Measurements from ENCODE around the gene LOXHD1. TPM values are rescaled to one million over a fixed set of nuclear protein-coding genes. Genes with fewer than 3 reads are reported as not detected.

Gene LOXHD1
- total and polyA plus RNA-seq, 2 of the 4 experiments (the other 2 are of a cell fraction): not detected

- no TSS peak for BruUV-seq (replicated peaks)
- Histone ChIP-seq H4K20me1 (ENCODE audit: insufficient read depth, low read length) (no peaks in the 10 kb centered on the region), H4K5ac (ENCODE audit: low read depth, low read length) (no peak overlapping the region), H3K4me2 (ENCODE audit: low read depth, low read length) (no peak overlapping the region), H3K4me1 (ENCODE audit: control insufficient read depth, insufficient read depth, low read length) (no peaks in the 10 kb centered on the region), H2BK120ac (ENCODE audit: low read depth, low read length) (no peak overlapping the region), H3K18ac (ENCODE audit: low read depth, low read length) (no peak overlapping the region), H3K14ac (replicated peaks; ENCODE audit: low read depth, low read length) (no peak overlapping the region), H2AK9ac (replicated peaks; ENCODE audit: low read depth, low read length, poor library complexity) (no peak overlapping the region), H2AFZ (replicated peaks; ENCODE audit: low read length, poor library complexity) (no peak overlapping the region), H3K27me3 (ENCODE audit: control insufficient read depth, insufficient read depth, low read length) (peaks cover 5% of the 10 kb centered on the region), H3K9ac (ENCODE audit: low read depth, low read length) (no peak overlapping the region), H2AK5ac (ENCODE audit: low read depth, low read length) (no peak overlapping the region), H2BK5ac (ENCODE audit: low read depth, low read length, poor library complexity, severe bottlenecking) (no peak overlapping the region), H3K56ac (ENCODE audit: extremely low read depth, insufficient read depth, low read length) (no peak overlapping the region), H3K4me3 (ENCODE audit: insufficient read depth, low read depth, low read length) (no peak overlapping the region), H3K23ac (ENCODE audit: low read depth, low read length) (no peak overlapping the region), H3K9me1 (ENCODE audit: insufficient read depth, low read length) (no peaks in the 10 kb centered on the region; the same call in 1 of the 2 replicates), H3K36me3 (ENCODE audit: control insufficient read depth, insufficient read depth, low read length) (no peaks in the 10 kb centered on the region), H4K91ac (ENCODE audit: insufficient read depth, low read depth, low read length) (no peak overlapping the region), H4K8ac (ENCODE audit: low read depth in 2 of 2, low read length in 2 of 2) (no peak overlapping the region), H3K79me1 (ENCODE audit: low read depth in 1 of 2, low read length in 2 of 2) (no peaks in the 10 kb centered on the region), H2BK20ac (ENCODE audit: low read depth, low read length) (no peak overlapping the region), H3K9me3 (ENCODE audit: control insufficient read depth, insufficient read depth, low read length) (no peaks in the 10 kb centered on the region), H3K27ac (ENCODE audit: insufficient read depth, low read length) (no peak overlapping the region), H2BK15ac (ENCODE audit: low read depth, low read length) (no peak overlapping the region), H3K4ac (ENCODE audit: low read depth, low read length) (no peak overlapping the region)
- ChIA-PET POLR2A (ENCODE audit: unreplicated experiment) (no interaction called here), CTCF (no interaction called here)
- dilution Hi-C loops (cut with HindIII; ENCODE audit: low sequenced_read_pairs, unreplicated experiment): no loop called here
- intact Hi-C loops (cut with micrococcal nuclease): no loop called here
- in situ Hi-C loops (cut with MboI; ENCODE audit: low sequenced_read_pairs): no loop called here
- ATAC-seq (ENCODE audit: low read depth): no peak
- TF ChIP-seq MAZ (IDR thresholded peaks at IDR 0.05; ENCODE audit: borderline replicate concordance, low read depth, low read length) (no peak), RFX5 (IDR thresholded peaks at IDR 0.05; ENCODE audit: low read depth, low read length) (no peak), USF2 (IDR thresholded peaks at IDR 0.05; ENCODE audit: low read depth, low read length) (no peak), ELK1 (IDR thresholded peaks at IDR 0.05; ENCODE audit: borderline replicate concordance, low read depth, low read length) (no peak), CEBPB (IDR thresholded peaks at IDR 0.05; ENCODE audit: low read depth, low read length) (no peak), CHD1 (IDR thresholded peaks at IDR 0.05; ENCODE audit: low read depth, low read length) (no peak), SMC3 (IDR thresholded peaks at IDR 0.05; ENCODE audit: low read depth, low read length) (no peak), MAFK (IDR thresholded peaks at IDR 0.05; ENCODE audit: low read depth, low read length) (no peak), RCOR1 (IDR thresholded peaks at IDR 0.05; ENCODE audit: insufficient replicate concordance, low read length) (no peak), FOS (IDR thresholded peaks at IDR 0.05; ENCODE audit: low read depth, low read length) (no peak), CTCF (conservative IDR thresholded peaks at IDR 0.05; ENCODE audit: low read depth, low read length) (no peak), RAD21 (IDR thresholded peaks at IDR 0.05; ENCODE audit: low read length) (no peak), POLR2A (IDR thresholded peaks at IDR 0.05; ENCODE audit: low read depth, low read length) (no peak), MXI1 (IDR thresholded peaks at IDR 0.05; ENCODE audit: borderline replicate concordance, low read depth, low read length) (no peak), BHLHE40 (IDR thresholded peaks at IDR 0.05; ENCODE audit: low read depth, low read length) (no peak), NFE2L2 (IDR thresholded peaks at IDR 0.05; ENCODE audit: low read depth, low read length) (no peak)
- no peak for DNase-seq
- 38% methylated on average over 8 of the region's 15 CpGs; no CpG with 5 or more reads in 1 of the 2 experiments for WGBS, 2 experiments (ENCODE audit: extremely low coverage in 2 of 2, insufficient read length in 1 of 2)
Measured at GRCh38 chr18:46676182-46676835, 19.3 kb upstream of the LOXHD1 start.
